ENCODE data around the gene SART3.

GRCh38 chr12:108568338-108569154 is 7.6 kb upstream of the SART3 start:
- TF ChIP-seq CTCF (conservative IDR thresholded peaks at IDR 0.05) (no peak), ZFX (IDR thresholded peaks at IDR 0.05) (no peak)

All from C4-2B (cell line).